Right lung (tissue), 5 donors: ENCODE results near the gene SULT2B1. TPM values are rescaled to one million over a fixed set of nuclear protein-coding genes. Genes with fewer than 3 reads are reported as not detected.
A peak's percentile ranks its signal among the peaks of the same experiment; 100 is the strongest.

ENCODE experiments used
- DNase-seq, 2 donors: peaks; one replicate each; pipeline ENCODE4 v3.0.0-alpha.2; 2013
- polyA plus RNA-seq, 5 donors: library from polyadenylated mRNA; unstranded; fragments of 120-200 nt; gene quantifications; one replicate each; pipeline versions ENCODE4 v1.2.1 to v1.2.3, GENCODE V29; 2013; ENCODE audit warnings: inconsistent platforms in 1 of 5, low replicate concordance in 1 of 5; ENCODE audit not compliant: insufficient read length in 5 of 5, insufficient read depth in 1 of 5

The SULT2B1 gene
- polyA plus RNA-seq, 5 donors, result 1.6 to 4.2 (median 3.3) TPM

GRCh38 chr19:48633148-48634035 lies 81.4 kb downstream of the SULT2B1 start:
- DNase-seq, result no peak

GRCh38 chr19:48634036-48634342 lies 82.0 kb downstream of the SULT2B1 start:
- no peak for DNase-seq

GRCh38 chr19:48634424-48635262 lies 82.7 kb downstream of the SULT2B1 start:
- DNase-seq, result peak; percentile 90 to 93

- DNase-seq, result no peak
These were observed 83.4 kb downstream of the SULT2B1 start for GRCh38 chr19:48635263-48635965.

GRCh38 chr19:48635966-48636858 lies 84.2 kb downstream of the SULT2B1 start:
- no peak for DNase-seq

GRCh38 chr19:48636859-48637448 lies 85.0 kb downstream of the SULT2B1 start, which contains the start of gene DBP:
TSS of gene DBP (minus strand) at chr19:48637379. CDS start at chr19:48636994, 385 bp downstream.
- no peak for DNase-seq

GRCh38 chr19:48637449-48637947 lies 85.5 kb downstream of the SULT2B1 start:
- peak; percentile 99 for DNase-seq

- peak; percentile 91 for DNase-seq
These were observed 86.2 kb downstream of the SULT2B1 start for GRCh38 chr19:48637948-48638830.

- no peak for DNase-seq
These were observed 86.9 kb downstream of the SULT2B1 start for GRCh38 chr19:48638831-48639381.

- DNase-seq, result no peak
These were observed 87.8 kb downstream of the SULT2B1 start for GRCh38 chr19:48639483-48640375.

GRCh38 chr19:48641850-48642249 lies 89.9 kb downstream of the SULT2B1 start:
- DNase-seq, result no peak

- DNase-seq, result no peak
These were observed 90.9 kb downstream of the SULT2B1 start for GRCh38 chr19:48642862-48643261.

GRCh38 chr19:48644355-48644754 lies 92.4 kb downstream of the SULT2B1 start:
- no peak for DNase-seq

GRCh38 chr19:48644839-48645619 lies 93.1 kb downstream of the SULT2B1 start:
- DNase-seq, result peak; percentile 57 to 64

GRCh38 chr19:48645620-48646000 lies 93.6 kb downstream of the SULT2B1 start:
- DNase-seq, result no peak

GRCh38 chr19:48646001-48646721 lies 94.2 kb downstream of the SULT2B1 start, which contains the start of gene CA11:
TSS of gene CA11 (minus strand) at chr19:48646187. CDS start at chr19:48645632, 555 bp downstream.
- DNase-seq, result peak; percentile 83 to 86
